ENCODE results near the gene CLIC4. TPM values are rescaled to one million over a fixed set of nuclear protein-coding genes. Genes with fewer than 3 reads are reported as not detected.
"Not testable (repeated sequence)": the region's sequence is repeated elsewhere in the genome, so short reads cannot be mapped to it uniquely, and the experiment has no call there.

CLIC4 gene
- total RNA-seq, 1 donor = 544 TPM

DNA sequence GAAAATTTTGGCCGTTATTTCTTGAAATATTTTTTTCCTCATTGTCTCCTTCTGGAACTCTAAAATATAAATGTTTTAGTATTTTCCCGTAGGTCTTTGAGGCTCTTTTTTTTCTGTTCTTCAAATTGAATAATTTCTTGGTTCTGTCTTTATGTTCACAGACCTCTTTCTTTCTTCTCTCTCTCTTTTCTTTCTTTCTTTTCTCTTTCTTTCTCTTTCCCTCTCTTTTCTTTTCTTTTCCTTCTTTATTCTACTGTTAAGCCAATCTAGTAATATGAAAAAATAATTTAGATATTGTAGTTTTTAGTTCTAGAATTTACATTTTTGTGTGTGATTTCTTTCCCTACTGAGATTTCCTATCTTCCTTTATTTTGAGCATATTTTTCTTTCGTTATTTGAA is 30.1 kb downstream of the CLIC4 start:
- H3K4me3 ChIP-seq (ENCODE audit: low read depth, low read length) = no peak overlapping the region
- no peak for DNase-seq (ENCODE audit: low read depth)
- TF ChIP-seq, protein P1, sequence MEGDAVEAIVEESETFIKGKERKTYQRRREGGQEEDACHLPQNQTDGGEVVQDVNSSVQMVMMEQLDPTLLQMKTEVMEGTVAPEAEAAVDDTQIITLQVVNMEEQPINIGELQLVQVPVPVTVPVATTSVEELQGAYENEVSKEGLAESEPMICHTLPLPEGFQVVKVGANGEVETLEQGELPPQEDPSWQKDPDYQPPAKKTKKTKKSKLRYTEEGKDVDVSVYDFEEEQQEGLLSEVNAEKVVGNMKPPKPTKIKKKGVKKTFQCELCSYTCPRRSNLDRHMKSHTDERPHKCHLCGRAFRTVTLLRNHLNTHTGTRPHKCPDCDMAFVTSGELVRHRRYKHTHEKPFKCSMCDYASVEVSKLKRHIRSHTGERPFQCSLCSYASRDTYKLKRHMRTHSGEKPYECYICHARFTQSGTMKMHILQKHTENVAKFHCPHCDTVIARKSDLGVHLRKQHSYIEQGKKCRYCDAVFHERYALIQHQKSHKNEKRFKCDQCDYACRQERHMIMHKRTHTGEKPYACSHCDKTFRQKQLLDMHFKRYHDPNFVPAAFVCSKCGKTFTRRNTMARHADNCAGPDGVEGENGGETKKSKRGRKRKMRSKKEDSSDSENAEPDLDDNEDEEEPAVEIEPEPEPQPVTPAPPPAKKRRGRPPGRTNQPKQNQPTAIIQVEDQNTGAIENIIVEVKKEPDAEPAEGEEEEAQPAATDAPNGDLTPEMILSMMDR (IDR thresholded peaks at IDR 0.05; ENCODE audit: insufficient read depth, low read depth, low read length) = no peak

GRCh38 chr1:24775916-24776315 is 30.7 kb downstream of the CLIC4 start:
- no peak for DNase-seq (ENCODE audit: low read depth)
- H3K4me3 ChIP-seq (ENCODE audit: low read depth, low read length) = no peak overlapping the region
- TF ChIP-seq, protein P1 (IDR thresholded peaks at IDR 0.05; ENCODE audit: insufficient read depth, low read depth, low read length) = no peak

DNA sequence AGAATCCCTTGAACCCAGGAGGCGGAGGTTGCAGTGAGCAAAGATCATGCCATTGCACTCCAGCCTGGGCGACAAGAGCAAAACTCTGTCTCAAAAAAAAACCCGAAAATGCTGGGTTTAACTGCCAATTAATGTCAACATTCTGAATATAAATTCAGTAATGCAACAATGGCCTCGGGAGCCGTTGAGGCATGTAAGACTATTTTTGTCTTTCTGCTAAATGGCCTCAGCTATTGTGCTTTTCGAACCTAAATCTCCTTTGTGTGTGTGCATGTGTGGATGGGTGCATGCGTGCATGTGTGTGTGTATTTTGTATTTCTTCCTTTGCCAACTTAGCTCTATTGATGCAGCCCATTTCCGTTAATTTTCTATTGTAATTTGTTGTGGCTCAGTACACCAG is 31.6 kb downstream of the CLIC4 start:
- no peak overlapping the region for H3K4me3 ChIP-seq (ENCODE audit: low read depth, low read length)
- TF ChIP-seq, protein P1 (IDR thresholded peaks at IDR 0.05; ENCODE audit: insufficient read depth, low read depth, low read length) = no peak
- no peak for DNase-seq (ENCODE audit: low read depth)

DNA sequence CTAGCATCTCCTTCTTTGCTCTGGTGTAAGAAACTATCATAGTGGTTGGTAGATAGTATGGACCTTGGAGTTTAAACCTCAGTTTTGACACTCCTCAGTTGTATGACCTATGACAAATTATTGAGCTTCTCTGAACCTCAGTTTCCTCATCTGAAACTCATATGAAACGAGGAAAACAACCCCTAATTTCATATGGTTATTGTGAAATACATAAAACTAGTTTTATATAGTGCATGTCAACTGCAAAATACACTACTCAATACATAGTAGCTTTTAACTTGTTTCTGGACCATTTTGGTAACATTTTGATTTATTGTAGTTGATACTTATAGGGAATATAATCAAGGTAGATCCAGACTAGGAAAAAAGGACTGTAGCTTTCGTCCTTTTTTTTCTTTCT is 32.9 kb downstream of the CLIC4 start:
- TF ChIP-seq, protein P1 (IDR thresholded peaks at IDR 0.05; ENCODE audit: insufficient read depth, low read depth, low read length) = no peak
- H3K4me3 ChIP-seq (ENCODE audit: low read depth, low read length) = no peak overlapping the region
- no peak for DNase-seq (ENCODE audit: low read depth)

GRCh38 chr1:24779199-24779598 is 34.0 kb downstream of the CLIC4 start:
- DNase-seq (ENCODE audit: low read depth); H3K4me3 ChIP-seq (ENCODE audit: low read depth, low read length): not testable (repeated sequence)

GRCh38 chr1:24779689-24780464 is 34.6 kb downstream of the CLIC4 start:
- no peak for DNase-seq (ENCODE audit: low read depth)
- no peak overlapping the region for H3K4me3 ChIP-seq (ENCODE audit: low read depth, low read length)
- TF ChIP-seq, protein P1 (IDR thresholded peaks at IDR 0.05; ENCODE audit: insufficient read depth, low read depth, low read length) = peak; percentile 6

DNA sequence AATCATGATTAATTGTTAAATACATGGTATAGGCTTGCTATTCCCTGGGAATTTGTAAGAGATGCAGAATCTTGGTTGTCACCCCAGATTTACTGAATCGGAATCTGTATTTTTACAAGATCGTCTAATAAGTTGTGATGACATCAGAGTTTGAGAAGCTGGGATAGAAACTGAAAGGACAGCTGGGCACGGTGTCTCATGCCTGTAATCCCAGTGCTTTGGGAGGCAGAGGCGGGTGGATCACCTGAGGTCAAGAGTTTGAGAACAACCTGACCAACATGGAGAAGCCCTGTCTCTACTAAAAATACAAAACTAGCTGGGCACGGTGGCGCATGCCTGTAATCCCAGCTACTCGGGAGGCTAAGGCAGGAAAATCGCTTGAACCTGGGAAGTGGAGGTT is 35.4 kb downstream of the CLIC4 start:
- peak; percentile 24 for DNase-seq (ENCODE audit: low read depth)

DNA sequence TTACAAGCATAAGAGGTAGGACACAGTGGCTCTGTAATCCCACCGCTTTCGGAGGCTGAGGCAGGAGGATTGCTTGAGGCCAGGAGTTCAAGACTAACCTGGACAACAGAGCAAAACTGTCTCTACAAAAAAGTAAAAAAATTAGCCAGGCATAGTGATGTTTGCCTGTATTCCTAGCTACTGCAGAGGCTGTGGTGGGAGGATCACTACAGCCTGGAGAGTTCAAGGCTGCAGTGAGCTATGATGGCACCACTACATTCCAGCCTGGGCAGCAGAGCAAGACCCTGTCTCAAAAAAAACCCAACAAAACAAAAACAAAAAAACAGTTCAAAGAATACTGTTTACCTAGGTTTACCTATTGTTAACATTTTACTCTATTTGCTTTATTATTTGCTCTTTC is 37.4 kb downstream of the CLIC4 start:
- no peak overlapping the region for H3K4me3 ChIP-seq (ENCODE audit: low read depth, low read length)
- DNase-seq (ENCODE audit: low read depth) = no peak
- TF ChIP-seq, protein P1 (IDR thresholded peaks at IDR 0.05; ENCODE audit: insufficient read depth, low read depth, low read length) = no peak

More for the DNA sequence above, 35.4 kb downstream of the CLIC4 start:
- H3K4me3 ChIP-seq (ENCODE audit: low read depth, low read length) = not testable (repeated sequence)
